GM19238 (cell line): ENCODE data around the gene HOMER3.

Source experiments
- DNase-seq: peaks from one replicate; pipeline ENCODE4 v3.0.0; 2011; ENCODE audit warnings: low spot score; ENCODE audit not compliant: insufficient read length

HOMER3 gene

GRCh38 chr19:18879579-18880373, 61.2 kb downstream of the HOMER3 start:
- no peak for DNase-seq
